Esophagus squamous epithelium (tissue), 4 donors: Measurements from ENCODE around the gene ALPL.

Source experiments
- CTCF ChIP-seq, 6 experiments: fragments of 450-650 bp in 4 of 6; fragments of 200-600 bp in 2 of 6; sonication (generic) in 2 of 6; IDR thresholded peaks; one replicate each; pipeline ENCODE4 v1.5.1; 2016 to 2019; ENCODE audit warnings: antibody characterized with exemption in 6 of 6, mild to moderate bottlenecking in 4 of 6, moderate library complexity in 4 of 6
- POLR2A ChIP-seq, 4 donors: fragments of 450-650 bp; IDR thresholded peaks; one replicate each; pipeline ENCODE4 v1.6.1; 2017; ENCODE audit warnings: antibody characterized with exemption in 4 of 4, mild to moderate bottlenecking in 4 of 4, moderate library complexity in 3 of 4

- TF ChIP-seq POLR2A (IDR thresholded peaks at IDR 0.05) (no peak), CTCF (IDR thresholded peaks at IDR 0.05) (no peak)
Measured at GRCh38 chr1:21495225-21495820, 13.9 kb upstream of the ALPL start.
